Fibroblast of skin of back (primary cell): Measurements from ENCODE around the gene HBB.

ENCODE experiments used
- DNase-seq: peaks from one replicate; pipeline ENCODE4 v3.0.0-alpha.2; 2013

Gene HBB

DNA sequence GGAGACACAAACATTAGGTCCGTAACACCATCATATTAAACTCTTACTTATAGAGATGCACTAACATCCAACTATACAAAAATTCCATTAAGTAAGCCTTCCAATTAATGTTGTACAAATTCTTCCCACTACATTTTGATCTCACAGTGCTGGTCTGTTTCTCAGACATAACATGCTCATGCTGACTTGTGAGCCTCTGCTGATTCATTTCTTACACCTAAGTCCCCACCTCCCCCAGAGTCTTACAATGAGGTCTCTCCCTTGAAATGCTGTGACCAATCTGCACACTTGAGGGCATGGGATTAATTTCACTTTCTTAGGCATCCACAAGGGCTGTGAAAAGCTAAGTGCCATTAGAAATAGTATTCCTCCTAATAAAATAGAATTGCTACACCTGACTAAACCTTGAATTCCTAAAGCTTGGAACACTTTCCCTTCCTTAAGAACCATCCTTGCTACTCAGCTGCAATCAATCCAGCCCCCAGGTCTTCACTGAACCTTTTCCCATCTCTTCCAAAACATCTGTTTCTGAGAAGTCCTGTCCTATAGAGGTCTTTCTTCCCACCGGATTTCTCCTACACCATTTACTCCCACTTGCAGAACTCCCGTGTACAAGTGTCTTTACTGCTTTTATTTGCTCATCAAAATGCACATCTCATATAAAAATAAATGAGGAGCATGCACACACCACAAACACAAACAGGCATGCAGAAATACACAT is 20.8 kb upstream of the HBB start:
- DNase-seq, result no peak

DNA sequence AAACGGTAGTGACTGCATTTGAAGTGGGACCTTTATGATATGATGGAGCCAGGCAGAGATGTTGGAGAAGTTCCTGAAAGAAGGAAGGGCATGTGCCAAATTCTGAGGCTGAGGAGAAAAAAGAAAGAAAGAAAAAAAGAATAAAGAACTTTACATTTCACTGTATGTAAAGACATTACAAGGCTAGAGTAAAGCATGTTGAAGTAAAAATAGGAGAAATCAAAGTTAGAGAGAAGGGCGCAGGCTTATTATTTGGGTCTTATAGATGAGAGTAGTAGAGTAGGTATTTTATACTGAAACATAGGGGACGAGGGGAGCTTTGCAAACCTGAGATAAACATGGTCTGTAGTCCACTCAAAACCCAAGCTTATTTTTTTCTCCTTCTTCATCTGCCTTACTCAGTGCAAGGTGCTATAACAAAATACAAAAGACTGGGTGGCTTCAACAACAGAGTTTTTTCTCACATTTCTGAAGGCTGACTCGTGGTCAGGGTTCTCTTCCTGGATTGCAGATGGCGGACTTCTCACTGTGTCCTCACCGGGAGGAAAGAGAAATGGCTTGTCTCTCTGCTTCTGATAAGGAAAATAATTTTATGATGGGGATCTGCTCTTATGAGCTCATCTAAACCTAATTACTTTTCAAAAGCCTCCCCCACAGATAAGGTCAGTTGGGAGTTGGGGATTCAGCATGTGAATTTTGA is 20.1 kb upstream of the HBB start:
- no peak for DNase-seq

DNA sequence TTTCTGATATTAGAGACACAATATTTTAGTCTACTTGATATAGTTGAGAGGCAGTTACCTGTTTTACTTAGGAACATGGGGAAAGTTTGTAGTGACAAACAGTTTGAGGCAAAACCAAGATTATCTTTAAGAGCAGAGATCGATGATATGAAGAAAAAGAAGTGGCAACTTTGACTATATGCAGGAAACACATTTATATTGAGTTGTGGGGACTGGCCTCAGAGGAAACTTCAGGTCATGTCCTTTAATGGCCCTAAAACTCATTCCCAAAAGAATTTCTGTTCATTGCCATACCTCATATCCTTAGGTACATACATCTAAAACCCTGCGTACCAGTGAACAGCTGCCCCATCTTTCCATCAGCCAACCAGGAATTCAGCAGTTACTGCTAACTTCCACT is 18.3 kb upstream of the HBB start:
- no peak for DNase-seq

DNA sequence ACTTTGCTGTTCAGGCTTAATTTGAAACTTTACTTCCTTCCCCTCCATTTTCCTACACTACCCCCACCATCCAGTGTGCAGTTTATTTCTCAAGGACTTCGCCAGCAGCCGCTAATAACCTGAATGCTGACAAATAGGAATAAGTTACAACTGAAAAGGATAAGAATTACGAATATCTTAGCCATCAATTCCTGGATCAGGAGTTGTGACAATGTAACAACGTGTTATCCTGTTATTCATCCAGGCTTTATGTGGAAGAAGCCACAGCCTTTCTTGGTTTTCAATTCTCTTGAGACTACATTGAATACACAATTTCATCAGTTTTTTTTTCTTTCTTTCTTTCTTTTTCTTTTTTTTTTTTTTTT is 16.9 kb upstream of the HBB start:
- DNase-seq, result no peak

DNA sequence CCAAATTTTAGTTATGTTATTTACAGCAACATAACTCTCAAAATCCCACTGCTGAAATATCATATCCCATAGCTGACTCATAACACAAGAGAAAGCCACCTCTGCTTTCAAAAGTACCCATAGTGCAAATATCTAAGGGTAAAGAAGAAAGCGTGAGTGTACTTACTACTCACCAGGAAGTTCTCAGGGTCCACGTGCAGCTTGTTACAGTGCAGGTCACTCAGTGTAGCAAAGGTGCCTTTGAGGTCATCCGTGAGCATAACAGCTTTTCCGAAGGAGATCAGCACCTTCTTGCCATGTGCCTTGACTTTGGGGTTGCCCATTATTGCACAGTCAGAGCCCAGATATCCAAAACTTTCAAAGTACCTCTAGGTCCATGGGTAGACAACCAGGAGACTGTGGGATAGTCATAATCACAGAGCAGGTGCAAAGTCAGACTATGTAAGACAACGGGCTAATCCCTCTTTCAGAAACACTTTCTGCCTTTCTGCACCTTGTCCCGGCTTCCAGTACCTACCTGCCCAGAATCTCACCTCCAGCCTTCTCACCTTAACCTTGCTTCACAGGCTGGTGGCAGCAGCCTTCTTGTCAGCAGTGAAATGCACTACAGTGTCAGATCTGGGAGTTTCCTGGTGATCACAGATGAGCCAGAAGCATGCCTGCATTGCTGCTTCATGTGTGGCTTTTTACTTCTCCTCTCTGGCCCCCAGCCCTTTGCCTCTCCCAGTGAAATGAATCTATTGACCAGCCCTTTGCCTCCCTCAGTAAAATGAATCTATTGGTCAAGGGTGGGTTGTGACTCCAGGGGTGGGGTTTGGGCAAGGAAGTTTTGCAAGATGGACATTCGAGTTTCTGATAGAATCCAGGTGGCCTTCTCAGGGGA is 16.3 kb upstream of the HBB start:
- DNase-seq, result no peak

DNA sequence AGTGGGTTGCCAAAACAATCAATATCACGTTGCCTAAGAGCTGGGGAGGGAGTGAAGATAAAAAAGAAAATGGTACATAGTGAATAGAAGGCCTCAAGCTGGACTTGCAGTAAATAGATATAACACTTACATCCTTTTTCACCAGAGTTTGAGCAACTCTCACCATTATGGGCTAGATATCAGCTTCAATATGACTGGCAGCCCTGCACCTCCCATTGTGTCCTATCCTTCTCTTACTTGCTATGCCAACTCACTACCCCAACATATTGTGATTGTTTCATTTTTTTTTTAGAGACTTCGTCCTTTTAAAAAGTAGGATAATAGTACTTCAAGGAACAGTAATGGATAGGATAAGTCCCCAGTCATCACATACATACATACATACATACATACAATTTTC is 15.3 kb upstream of the HBB start:
- no peak for DNase-seq

DNA sequence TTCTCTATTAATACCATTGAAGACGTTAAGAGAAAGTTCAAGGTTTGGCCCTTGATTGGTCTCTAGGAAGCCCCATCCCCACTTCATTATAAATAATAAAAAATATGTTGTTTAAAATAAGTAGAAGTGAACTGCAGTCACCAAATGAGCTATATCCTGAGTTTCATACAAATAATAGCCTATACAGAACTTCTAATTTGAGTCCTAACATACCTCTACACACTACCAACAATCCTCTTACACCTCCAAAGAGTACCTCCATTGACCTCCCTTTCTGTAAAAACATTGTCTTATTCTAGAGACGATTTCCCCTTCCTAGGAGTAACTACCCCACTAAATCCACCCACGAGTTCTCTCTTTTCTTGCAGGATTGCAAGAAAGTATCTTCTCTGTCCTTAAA is 14.6 kb upstream of the HBB start:
- no peak for DNase-seq

DNA sequence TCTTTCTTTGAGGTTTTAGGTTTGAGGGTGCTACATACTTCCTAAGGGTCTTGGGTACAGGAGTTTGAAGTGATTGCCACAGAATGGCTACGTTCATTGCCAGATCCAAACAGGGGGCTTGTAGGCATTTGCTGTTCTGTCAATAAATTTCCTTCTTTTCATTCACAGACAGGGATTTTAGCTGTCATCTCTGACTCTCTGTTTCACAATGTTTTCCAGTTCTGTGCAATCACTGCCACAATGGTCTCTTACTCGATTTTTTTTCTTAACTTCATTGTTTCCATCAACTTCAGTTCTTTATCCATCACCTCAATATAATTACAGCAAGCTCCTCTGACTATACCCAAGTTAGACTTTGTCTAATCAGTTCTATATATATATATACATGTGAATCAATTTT is 13.6 kb upstream of the HBB start:
- DNase-seq, result no peak

DNA sequence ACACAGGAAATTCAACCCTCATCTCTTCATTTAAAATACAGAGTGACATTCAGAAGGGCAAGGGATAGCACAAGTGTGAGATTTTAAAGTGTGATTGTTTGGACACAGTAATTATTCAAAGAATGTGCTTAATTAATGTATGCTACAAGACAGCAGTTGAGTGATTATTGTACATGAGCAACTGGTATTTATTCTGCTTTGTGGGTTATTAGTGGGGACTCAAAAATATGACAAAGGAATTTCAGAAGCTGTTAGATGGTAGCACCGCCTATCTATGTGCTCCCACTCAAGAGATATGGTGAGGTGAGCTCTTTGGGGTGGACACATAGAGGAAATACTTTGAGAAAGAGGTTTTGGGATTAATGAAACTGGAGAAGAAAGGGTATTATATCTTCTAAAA is 13.2 kb upstream of the HBB start:
- DNase-seq, result no peak

DNA sequence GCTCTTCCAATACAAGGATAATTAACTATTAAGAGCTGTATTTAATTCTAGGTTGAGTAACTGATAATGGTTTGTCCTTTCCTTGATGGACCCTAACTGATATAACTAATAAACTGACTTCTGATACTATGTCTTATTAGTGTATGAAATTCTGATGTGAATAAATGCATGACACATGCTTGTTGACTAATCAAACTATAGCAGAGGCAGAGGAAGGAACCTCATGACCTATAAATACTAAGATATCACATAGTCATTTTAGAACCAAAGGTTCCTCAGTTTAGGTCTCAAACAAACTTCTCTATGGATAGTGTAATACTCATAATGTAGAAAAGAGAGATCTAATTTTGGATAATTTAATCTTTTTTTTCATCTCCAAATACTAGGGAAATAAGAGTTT is 12.2 kb upstream of the HBB start:
- no peak for DNase-seq

DNA sequence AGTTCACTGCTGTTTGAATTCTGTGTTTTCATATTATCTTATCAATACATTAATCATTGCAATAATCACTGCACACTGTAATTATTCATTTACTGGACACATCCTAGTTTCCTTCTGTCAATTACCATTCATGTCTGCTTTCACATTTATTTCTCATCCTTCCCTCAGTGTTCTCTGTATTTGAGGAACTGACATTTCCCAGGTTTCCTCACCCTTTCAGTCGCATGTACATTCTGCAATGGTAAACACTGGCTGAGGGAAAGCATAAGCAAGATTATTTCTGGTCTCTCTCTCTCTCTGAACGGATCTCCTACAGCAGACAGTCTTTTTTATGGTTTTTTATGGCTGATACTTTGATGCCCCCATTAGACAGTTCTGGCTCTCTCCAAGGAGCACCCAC is 11.6 kb upstream of the HBB start:
- DNase-seq, result no peak

DNA sequence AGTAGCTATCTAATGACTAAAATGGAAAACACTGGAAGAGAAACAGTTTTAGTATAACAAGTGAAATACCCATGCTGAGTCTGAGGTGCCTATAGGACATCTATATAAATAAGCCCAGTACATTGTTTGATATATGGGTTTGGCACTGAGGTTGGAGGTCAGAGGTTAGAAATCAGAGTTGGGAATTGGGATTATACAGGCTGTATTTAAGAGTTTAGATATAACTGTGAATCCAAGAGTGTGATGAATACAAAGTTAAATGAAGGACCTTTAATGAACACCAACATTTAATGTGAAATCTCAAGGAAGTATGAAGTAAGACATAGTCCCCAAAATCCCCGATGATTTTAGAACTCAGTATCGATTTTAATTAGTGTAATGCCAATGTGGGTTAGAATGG is 10.5 kb upstream of the HBB start:
- no peak for DNase-seq

DNA sequence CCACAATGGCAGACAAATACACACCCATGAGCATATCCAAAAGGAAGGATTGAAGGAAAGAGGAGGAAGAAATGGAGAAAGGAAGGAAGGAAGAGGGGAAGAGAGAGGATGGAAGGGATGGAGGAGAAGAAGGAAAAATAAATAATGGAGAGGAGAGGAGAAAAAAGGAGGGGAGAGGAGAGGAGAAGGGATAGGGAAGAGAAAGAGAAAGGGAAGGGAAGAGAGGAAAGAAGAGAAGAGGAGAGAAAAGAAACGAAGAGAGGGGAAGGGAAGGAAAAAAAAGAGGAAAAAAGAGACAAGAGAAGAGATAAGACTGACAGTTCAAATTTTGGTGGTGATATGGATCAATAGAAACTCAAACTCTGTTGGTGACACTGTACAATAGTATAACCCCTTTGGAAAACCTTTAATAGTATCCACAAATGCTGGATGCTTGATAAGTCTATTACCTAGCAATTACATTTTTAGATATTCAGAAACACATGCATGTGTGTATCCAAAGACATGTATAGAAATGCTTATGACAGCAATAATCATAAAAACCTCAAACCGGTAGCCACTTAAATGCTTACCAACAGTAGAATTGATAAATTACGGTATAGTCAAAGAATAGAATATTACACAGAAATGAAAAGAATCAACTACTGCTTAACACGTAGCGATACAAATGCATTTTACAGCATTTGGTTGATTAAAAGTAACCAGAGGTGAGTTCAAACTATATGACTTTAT is 8.7 kb upstream of the HBB start:
- no peak for DNase-seq

DNA sequence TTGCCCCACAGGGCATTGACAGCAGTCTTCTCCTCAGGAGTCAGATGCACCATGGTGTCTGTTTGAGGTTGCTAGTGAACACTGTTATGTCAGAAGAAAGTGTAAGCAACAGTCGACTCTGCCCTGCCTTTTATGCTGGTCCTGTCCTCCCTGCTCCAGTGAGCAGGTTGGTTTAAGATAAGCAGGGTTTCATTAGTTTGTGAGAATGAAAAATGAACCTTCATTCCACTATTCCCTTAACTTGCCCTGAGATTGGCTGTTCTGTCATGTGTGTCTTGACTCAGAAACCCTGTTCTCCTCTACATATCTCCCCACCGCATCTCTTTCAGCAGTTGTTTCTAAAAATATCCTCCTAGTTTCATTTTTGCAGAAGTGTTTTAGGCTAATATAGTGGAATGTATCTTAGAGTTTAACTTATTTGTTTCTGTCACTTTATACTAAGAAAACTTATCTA is 7.5 kb upstream of the HBB start, which contains the start of gene HBD:
HBD (minus strand) TSS at position 103 of the 454 bp plus-strand sequence; CDS start at position 53, 50 bp downstream.
- DNase-seq, result no peak

DNA sequence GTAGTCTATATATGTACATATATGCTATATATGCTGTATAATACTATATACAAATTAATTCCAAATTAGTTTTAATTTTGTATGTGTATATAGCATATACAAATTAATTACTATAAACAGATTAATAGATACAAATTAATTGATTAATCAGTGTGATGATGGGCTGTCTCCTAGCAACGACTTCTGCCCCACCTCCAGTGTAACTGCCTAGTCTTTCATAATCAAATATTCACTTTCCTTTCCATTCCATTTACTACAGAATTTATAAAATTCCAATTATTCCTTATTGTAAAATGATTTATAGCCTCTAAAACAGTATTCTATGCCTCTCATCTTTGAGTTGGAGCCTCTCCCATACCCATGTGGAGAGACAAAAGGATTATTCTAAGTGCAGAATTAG is 6.4 kb upstream of the HBB start:
- DNase-seq, result no peak

DNA sequence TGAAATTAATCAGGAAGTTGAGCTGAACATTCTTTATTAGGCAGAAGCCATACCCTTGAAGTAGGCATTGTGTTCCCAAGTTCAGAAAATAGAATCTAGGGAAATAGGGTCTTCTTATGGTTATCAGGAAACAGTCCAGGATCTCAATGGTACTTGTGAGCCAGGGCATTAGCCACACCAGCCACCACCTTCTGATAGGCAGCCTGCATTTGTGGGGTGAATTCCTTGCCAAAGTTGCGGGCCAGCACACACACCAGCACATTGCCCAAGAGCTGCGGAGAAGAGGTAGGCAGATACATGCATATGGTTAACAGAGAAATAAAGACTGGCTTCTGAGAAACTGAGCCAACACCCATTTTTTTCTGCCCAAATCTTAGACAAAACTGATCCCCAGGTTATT is 6.0 kb upstream of the HBB start:
- DNase-seq, result no peak

DNA sequence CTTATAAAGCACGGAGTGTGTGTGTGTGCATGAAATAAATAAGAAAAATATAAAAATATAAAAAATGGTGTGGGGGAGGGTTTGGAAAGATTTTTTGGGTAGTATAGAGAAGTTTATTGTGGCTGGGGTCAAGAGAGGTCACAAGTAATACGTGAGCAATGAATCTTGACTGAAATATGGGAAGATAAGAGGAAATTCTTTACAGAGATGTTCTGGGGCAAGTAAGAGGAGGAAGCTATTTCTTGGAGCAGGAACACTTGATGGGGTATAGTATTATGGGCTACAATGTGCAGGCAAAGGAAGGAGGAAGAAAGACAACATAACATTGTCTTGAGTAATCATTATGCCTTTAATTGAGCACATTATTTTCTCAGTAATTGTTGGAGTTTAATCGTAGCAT is 5.3 kb upstream of the HBB start:
- DNase-seq, result no peak

DNA sequence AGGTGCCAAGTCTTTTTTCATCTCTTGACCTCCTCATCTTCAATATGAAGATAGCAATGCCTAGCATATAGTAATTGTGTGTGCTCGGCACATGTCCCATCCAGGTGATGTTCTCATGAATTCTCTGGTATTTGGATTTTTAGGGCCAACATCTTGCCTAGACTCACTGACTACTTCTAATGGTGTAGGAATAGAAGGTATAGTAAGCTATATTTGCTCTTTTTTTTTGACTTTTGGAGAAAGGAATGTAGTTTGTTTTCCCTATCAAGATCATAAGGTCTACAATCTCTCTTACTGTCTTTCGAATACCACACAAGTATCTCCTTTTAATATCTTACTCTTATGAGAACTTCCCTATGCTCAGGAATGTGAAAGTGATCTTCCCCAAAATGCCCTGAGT is 4.2 kb upstream of the HBB start:
- DNase-seq, result no peak

DNA sequence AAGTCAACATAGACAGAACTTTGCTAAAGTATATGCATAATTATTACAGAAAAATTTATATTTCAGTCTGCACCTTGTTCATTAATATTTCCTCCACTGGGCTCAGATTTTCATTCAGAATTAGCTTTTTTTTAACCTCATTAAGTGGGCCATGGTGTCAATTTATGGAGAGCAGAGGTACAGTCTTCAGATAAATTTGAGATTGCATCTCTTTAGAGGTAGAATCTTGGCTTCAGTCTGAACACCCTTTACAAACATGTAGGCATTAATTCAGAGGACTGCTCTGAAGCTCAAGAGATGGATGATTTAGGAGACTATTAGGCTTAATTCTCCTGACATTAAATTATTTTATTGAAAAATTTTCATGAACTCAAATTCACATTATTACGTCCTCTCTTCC is 3.4 kb upstream of the HBB start:
- no peak for DNase-seq

DNA sequence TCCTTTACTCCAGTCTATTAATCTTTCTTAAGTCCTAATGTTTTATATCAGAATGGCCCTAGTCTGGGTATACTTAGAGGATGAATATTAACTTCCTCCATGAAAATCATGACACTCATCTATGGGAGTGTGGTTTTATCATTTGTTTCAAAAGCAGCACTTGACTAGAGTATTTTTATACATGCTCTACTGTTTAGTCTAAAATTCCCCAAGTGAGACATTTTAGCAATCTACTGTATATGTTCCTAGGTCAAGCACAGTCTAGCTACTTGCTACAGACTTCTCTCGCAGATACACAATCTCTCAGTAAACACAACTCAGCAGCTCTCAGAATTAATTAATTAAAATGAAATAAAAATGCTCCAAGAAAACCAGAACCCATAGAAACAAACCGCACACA is 2.9 kb upstream of the HBB start:
- DNase-seq, result no peak

DNA sequence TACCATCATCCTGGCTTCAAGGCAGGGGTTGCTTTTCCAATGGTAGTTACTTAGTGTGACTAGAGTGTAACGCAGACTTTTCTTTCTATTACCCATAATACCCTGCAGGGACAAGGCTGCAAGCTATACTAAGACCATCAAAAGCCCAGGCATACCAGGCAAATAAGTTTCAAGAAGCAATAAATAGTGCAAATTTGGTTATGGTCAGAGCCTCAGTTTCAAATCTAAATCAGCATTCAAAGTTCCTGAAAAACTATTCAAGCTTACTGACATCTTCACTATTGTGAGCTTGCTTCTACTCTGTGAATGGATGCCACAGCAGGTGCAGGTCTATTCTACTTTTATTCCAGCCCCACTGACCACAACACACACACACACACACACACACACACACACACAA is 2.5 kb upstream of the HBB start:
- DNase-seq, result no peak

DNA sequence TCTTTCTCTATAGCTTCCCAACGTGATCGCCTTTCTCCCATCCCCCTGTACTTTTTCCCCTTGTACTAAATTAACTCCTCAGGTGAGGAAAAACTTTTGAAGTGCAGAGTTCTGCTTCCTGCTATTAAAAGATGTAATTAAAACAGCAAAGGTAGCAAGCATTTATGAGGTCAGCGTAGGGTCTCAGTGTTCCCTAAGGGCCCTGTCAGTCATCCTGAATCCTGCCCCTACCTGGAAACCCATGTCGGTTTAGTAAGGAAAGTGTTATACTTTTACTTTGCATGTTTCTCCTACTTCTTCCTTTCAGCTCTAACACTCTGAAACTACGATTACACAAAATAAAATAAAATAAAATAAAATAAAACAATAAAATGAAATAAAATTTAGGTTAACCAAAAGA is 1.3 kb upstream of the HBB start:
- DNase-seq, result no peak

DNA sequence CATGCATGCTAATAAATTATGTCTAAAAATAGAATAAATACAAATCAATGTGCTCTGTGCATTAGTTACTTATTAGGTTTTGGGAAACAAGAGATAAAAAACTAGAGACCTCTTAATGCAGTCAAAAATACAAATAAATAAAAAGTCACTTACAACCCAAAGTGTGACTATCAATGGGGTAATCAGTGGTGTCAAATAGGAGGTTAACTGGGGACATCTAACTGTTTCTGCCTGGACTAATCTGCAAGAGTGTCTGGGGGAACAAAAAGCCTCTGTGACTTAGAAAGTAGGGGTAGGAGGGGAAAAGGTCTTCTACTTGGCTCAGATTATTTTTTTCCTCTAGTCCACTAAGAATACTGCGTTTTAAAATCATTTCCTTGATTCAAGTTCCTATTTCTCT is 810 bp upstream of the HBB start:
- DNase-seq, result no peak
